Measurements from ENCODE around the gene COMMD9.

Gene COMMD9

GRCh38 chr11:36309779-36310178, 20.6 kb upstream of the COMMD9 start:
- no peak overlapping the region for H3K4me3 ChIP-seq (ENCODE audit: low read depth, low read length)
- no peak for DNase-seq (ENCODE audit: low read depth)
- no peak for TF ChIP-seq CTCF (IDR thresholded peaks at IDR 0.05; ENCODE audit: low read depth, low read length, missing control alignments)
- in situ Hi-C loops (cut with HindIII; ENCODE audit: low sequenced_read_pairs), result no loop called here

GRCh38 chr11:36308577-36308976, 19.4 kb upstream of the COMMD9 start:
- no peak overlapping the region for H3K4me3 ChIP-seq (ENCODE audit: low read depth, low read length)
- no peak for DNase-seq (ENCODE audit: low read depth)
- in situ Hi-C loops (cut with HindIII; ENCODE audit: low sequenced_read_pairs), result no loop called here
- no peak for TF ChIP-seq CTCF (IDR thresholded peaks at IDR 0.05; ENCODE audit: low read depth, low read length, missing control alignments)

- H3K4me3 ChIP-seq (ENCODE audit: low read depth, low read length), result no peak overlapping the region
- DNase-seq (ENCODE audit: low read depth), result no peak
- TF ChIP-seq CTCF (IDR thresholded peaks at IDR 0.05; ENCODE audit: low read depth, low read length, missing control alignments), result peak; percentile 43
- in situ Hi-C loops (cut with HindIII; ENCODE audit: low sequenced_read_pairs), result no loop called here
Measured at GRCh38 chr11:36306888-36307287, 17.7 kb upstream of the COMMD9 start.

- in situ Hi-C loops (cut with HindIII; ENCODE audit: low sequenced_read_pairs), result no loop called here
- no peak for DNase-seq (ENCODE audit: low read depth)
- no peak overlapping the region for H3K4me3 ChIP-seq (ENCODE audit: low read depth, low read length)
- TF ChIP-seq CTCF (IDR thresholded peaks at IDR 0.05; ENCODE audit: low read depth, low read length, missing control alignments), result no peak
Measured at GRCh38 chr11:36305047-36305446, 15.8 kb upstream of the COMMD9 start.

GRCh38 chr11:36304351-36304750, 15.1 kb upstream of the COMMD9 start:
- TF ChIP-seq CTCF (IDR thresholded peaks at IDR 0.05; ENCODE audit: low read depth, low read length, missing control alignments), result no peak
- in situ Hi-C loops (cut with HindIII; ENCODE audit: low sequenced_read_pairs), result no loop called here
- H3K4me3 ChIP-seq (ENCODE audit: low read depth, low read length), result no peak overlapping the region
- DNase-seq (ENCODE audit: low read depth), result no peak

- no peak for DNase-seq (ENCODE audit: low read depth)
- in situ Hi-C loops (cut with HindIII; ENCODE audit: low sequenced_read_pairs), result no loop called here
- TF ChIP-seq CTCF (IDR thresholded peaks at IDR 0.05; ENCODE audit: low read depth, low read length, missing control alignments), result no peak
- no peak overlapping the region for H3K4me3 ChIP-seq (ENCODE audit: low read depth, low read length)
Measured at GRCh38 chr11:36300650-36301049, 11.4 kb upstream of the COMMD9 start.
